T47D (cell line): ENCODE results near the gene SLC9A9.

Experiments used
- DNase-seq, 2 experiments: peaks; one replicate each; pipeline versions ENCODE4 v3.0.0 to v3.0.0-alpha.2; 2011 to 2012; ENCODE audit warnings: low read depth in 1 of 2, low spot score in 1 of 2
- JUND ChIP-seq: IDR thresholded peaks from 2 replicates; pipeline ENCODE4 v1.6.1; 2012; ENCODE audit warnings: low read depth
- in situ Hi-C: cut with HindIII; loops from 2 replicates; pipeline ENCODE4 v1.10.0; 2016; ENCODE audit warnings: low sequenced_read_pairs, low pct_unique_long_range_greater_than_20kb

Gene SLC9A9

DNA sequence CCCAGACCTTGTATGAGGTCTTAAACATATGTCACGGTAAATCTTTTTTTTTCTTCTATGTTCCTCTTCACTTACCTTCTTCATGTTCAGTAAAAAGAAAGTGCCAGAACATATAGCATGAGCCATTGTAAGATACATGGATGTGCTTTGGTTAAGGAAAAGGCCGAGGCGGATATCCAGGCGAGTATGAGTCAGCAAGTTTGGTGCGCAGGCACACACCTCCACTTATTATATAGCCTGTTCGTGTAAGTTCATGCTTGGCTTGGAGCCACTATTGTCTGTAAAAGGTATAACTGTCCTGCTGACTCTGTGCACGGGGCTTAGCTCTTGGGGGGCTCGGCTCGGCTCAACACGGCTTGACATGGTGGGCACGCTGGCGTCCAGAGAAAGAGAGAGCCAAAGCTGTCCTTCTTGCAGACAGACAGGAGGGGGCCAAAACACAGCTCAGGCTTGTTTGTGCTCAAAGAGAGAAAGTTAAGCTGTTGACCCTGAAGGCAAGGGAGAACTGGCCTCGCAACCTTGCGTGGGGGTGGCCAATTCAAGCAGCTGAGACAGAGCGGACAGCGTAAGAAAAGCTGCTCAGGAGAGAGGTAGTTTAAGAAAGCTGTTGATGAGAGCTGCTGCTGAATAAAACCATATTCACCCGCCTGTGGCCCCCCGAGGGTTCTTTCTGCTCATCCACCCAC, 251.2 kb downstream of the SLC9A9 start:
- TF ChIP-seq JUND: no peak
- in situ Hi-C loops: no loop called here
- DNase-seq: peak in 1 of 2 experiments; percentile 51

DNA sequence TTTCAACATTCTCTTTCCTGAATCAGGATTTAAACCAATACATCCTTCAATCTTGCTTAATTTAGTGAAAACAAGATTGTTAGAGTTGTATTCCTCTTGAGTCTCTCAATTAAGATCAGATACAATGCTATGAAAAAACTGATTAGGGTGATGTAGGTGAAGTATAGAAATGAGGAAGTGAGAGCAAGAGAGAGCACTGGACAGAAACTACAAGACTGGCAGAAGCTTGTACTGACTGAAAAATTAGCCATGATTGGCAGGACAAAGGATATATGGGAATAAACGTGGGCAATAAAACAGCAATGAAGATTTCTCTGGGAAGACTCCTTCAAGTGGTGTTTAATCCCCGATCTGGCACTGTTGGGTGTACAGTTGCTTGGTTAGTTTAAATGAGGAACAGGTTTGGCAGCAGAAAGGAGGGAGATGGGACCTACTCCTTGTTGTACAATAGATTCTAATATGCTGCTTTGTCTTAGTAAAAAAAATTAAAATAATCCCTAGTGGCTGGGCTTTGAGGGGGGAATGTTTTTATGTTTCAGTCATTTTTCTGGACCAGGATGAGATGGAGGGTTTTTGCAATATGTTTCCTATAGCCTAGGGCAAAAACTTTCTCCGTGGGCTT, 252.7 kb downstream of the SLC9A9 start:
- TF ChIP-seq JUND: no peak
- in situ Hi-C loops: no loop called here
- DNase-seq: peak in 1 of 2 experiments; percentile 19

DNA sequence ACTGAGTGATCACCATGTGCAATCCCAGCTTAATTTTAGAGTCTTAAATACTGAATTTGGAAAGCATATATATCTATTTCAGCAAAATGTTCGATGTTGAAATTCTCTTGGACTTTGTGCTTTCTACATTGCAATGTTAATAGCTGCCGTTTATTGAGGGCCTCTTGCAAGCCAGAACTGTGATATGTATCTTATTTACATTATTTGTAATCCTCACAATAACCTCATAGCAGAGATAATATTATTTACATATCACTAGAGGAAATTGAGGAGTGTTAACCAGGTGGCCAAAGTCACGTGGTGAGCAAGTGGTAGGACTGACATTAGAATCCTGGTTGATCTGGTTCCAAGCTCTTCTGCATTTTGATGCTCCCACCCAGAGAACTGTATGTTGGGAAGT, 254.1 kb downstream of the SLC9A9 start:
- in situ Hi-C loops: no loop called here

DNA sequence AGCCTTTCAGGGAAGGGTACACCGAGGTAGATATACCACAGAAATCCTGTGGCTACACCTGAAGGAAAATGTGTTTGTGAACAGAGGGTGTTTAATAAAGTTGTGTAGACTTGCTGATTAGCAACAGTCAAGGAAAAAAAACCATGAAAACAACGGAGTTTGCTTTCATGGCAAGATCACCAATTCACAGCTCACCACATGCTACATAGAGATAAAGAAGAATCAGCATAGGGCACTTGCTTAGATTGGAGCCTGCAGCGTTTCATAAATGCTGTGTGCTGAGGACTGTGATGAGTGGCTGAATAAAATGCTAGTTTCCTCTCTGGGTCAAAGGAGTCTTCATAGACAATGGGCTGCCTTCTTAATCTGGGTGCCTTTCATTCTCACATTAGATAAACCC, 257.6 kb downstream of the SLC9A9 start:
- in situ Hi-C loops: no loop called here
- no peak for TF ChIP-seq JUND
- no peak for DNase-seq

More for the DNA sequence above, 254.1 kb downstream of the SLC9A9 start:
- peak in 1 of 2 experiments; percentile 20 for DNase-seq
- TF ChIP-seq JUND: no peak

DNA sequence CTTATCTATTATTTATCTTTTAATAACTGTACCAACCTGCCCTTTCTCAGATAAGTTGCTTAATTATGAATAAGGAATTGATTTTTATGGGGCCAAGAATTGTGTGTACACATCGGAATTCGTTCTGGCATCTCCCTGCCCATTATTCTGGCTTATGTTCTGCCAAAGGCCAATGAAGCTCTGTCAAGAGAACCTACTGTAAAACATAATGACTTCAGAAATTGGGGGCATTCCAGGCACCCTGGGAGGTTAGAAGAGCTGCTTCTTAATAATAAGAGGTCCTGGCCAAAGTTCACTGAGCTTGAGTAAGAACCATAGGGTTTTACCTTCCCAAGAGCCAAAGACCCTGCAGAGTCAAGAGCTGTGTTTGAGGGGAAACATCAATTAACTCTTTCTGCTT, 261.7 kb downstream of the SLC9A9 start:
- in situ Hi-C loops: no loop called here
- DNase-seq: no peak
- no peak for TF ChIP-seq JUND

DNA sequence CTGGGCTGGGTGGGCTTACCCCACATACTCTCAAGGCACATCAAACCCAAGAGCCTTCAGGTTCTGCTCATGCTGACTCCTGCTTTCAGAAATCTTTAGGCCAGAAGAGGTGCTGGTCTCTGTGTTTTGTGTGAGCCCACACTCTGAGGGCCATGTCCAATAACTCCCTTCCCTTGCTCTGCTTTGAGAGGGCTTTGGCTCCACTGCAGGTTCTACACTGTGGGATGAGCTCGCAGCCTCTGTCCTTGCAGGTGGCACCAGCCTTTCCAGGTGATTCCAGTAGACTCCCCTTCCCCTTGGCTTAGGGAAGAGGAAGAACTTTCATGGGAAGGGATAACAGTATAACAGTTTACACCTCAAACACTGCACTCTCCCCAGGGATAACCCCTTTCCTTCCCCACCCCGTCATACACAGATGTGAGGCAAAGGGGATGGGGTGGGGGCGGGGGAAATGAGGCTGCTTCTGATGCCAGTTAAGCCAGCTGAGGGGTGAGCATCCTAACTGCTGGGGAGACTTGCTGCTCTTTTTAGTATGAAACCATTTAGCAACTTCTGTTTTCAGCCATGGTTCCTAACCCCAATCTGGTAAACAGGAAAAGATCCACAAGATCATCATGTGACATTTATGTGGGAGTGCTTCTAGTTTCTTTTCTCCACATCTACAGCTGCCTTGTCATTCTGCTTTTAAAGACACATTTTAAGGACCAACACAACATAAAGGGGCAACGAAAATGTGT, 262.4 kb downstream of the SLC9A9 start:
- in situ Hi-C loops: no loop called here
- no peak for TF ChIP-seq JUND
- no peak for DNase-seq

DNA sequence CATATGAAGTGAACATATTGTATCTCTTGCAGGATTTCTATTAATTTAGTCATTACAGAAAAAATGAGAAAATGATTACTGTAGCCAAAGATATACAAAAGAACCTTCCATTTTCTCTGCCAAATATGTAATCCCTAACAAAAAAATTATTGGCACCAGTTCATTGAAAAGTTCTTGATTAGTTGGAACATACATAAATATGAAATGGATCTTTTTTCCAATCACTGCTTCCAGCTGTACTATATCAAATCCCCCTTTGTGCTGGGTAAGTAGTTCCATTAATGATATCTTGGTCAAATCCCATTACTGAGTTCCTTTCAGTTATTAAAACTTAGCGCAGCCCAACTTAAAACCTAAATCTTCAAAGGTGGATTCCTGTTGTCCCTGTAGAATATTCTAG, 263.8 kb downstream of the SLC9A9 start:
- no peak for TF ChIP-seq JUND
- no peak for DNase-seq
- in situ Hi-C loops: no loop called here

DNA sequence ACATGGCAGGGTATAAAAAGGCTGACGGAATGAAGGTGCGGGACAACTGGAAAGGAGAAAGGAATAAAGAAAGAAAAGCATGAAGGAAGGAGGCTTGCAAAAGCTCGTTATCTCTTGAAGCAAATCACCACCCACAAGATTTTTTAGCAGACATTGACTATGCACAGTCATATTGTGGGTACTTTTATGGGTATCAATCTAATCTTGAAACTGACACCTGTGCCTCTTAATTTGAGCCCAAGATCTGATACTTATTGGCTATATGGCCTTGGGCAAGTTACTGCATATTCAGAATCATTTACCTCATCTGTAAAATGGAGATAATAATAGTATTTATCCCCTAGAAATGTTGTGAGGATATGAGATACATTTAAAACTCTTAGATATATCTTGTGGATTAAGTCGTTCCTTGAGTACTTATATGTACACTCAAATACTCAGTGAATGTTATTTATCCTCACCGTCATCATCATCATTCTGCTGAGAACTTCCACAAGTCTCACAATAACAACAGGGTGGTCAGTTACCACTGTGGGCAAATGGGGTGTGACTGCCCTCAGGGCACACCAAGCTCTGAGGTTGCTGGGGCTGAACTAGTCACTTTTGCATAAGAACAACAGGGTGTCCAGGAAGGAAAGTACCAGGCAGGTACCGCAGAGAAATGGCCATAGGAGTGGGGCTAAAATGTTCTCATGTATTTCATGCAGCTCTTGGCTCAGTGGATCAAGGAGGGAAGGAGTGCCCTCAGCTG, 266.1 kb downstream of the SLC9A9 start:
- no peak for TF ChIP-seq JUND
- no peak for DNase-seq
- in situ Hi-C loops: no loop called here

DNA sequence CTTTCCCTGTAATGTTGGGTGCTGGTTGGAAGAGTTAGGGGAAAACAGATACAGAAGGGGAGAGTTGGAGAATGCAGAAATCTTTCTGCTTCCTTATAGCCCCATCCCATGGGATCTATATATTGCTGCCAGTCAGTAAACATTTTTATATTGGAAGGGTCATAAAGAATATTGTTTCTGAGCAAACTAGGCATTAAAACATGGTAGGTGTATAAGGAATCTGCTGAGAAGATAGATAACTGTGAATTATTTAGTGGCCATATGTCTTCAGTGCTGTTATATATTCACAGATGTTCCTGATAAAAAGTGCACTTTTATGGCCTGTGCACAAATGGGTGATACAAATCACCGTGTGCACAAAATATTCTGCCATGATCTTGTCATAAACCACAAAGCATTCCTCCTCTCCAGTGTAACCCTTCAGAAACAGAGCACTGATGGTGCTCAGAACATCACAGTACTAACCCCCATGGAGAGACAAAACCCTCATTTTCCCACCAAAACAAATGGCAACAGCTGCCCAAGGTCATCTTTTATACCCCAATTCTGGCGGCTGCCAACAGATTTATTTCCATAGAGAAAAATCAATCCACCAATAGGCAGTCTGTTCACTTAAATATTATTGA, 269.3 kb downstream of the SLC9A9 start:
- no peak for DNase-seq
- in situ Hi-C loops: no loop called here

DNA sequence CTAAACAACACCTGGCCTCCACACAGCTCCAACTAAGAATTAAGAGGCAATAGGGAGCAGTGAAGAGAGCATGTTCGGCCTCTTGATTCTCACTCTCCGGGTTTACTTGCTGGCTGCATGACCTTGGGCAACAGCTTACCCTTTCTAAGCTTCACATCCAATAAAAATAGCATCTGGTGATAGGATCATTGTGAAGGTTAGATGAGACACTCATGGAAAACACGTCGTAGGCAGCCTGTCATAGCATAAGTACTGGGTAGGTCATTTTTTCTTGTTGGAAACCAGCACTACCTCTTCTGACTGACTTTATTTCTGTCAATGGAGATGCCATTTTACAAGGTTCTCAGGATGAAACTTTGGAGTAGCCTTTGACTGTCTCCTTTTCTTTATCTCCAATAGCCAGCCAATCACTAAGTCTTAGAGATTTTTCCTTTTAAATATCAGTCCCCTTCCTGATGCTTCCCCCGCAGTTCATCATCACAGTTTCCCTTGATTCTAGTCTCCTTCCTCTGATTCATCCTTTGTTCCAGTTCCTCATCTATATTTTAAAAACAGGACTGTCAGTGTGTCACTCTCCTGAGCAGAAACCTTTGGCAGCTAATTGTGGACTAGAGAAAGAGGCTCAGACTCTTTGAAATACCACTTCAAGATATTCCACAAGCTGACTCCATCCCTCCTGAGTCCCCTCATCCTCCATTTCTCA, 271.5 kb downstream of the SLC9A9 start:
- DNase-seq: no peak
- no peak for TF ChIP-seq JUND
- in situ Hi-C loops: no loop called here

More for the DNA sequence above, 269.3 kb downstream of the SLC9A9 start:
- no peak for TF ChIP-seq JUND

DNA sequence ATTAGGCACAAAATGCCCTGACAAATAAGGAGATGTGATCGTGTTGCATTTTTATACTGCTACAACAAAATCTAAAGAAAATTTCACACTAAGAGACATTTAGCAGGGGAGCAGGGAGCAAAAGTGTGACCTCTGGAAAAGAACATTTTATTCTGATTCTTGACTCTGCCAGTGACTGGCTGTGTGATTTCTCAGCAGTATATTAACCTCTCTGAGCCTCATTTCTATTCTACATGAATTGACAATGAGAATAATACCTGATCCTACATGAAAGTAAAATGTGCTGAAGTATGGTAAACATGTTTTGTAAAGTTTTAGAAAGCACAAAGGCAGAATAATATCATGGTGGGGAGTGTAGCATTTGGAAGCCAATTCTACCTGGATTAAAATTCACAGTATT, 273.3 kb downstream of the SLC9A9 start:
- in situ Hi-C loops: no loop called here
- no peak for TF ChIP-seq JUND
- no peak for DNase-seq
